ENCODE measurements around the gene ITGA3. TPM values are rescaled to one million over a fixed set of nuclear protein-coding genes. Genes with fewer than 3 reads are reported as not detected.

ITGA3 gene
- total and polyA plus RNA-seq, 2 of the 13 experiments (the other 11 are each of a cell fraction or from before 2014, with no cell fraction given), result 0.48 to 0.69 TPM

GRCh38 chr17:50094243-50094752 is 38.4 kb downstream of the ITGA3 start (continued):
- TF ChIP-seq ZNF280D (CRISPR knock-in tag; IDR thresholded peaks at IDR 0.05) (no peak), ZNF142 (CRISPR knock-in tag; IDR thresholded peaks at IDR 0.05) (no peak), ZNF160 (CRISPR knock-in tag; IDR thresholded peaks at IDR 0.05) (no peak), ZFP37 (CRISPR knock-in tag; IDR thresholded peaks at IDR 0.05; ENCODE audit: borderline replicate concordance) (no peak; the same call in 1 of the 2 replicates), ZNF343 (CRISPR knock-in tag; IDR thresholded peaks at IDR 0.05) (no peak), MAZ (IDR thresholded peaks at IDR 0.05; ENCODE audit: borderline replicate concordance, low read depth, low read length) (no peak), MAZ (CRISPR knock-in tag; IDR thresholded peaks at IDR 0.05; ENCODE audit: low read depth) (no peak), STAG1 (CRISPR knock-in tag; IDR thresholded peaks at IDR 0.05) (peak; percentile 72), POGZ (CRISPR knock-in tag; IDR thresholded peaks at IDR 0.05) (no peak), CSRNP1 (CRISPR knock-in tag; IDR thresholded peaks at IDR 0.05) (no peak), CCDC6 (CRISPR knock-in tag; IDR thresholded peaks at IDR 0.05) (peak; percentile 40; the same call in 1 of the 2 replicates), ERF (CRISPR knock-in tag; IDR thresholded peaks at IDR 0.05) (no peak), XBP1 (CRISPR knock-in tag; IDR thresholded peaks at IDR 0.05) (no peak), SP5 (CRISPR knock-in tag; IDR thresholded peaks at IDR 0.05; ENCODE audit: borderline replicate concordance, low read depth) (no peak), KAT2B (IDR thresholded peaks at IDR 0.05; ENCODE audit: borderline replicate concordance, low read depth, low read length) (no peak), DZIP1 (CRISPR knock-in tag; IDR thresholded peaks at IDR 0.05) (no peak), ZNF569 (CRISPR knock-in tag; IDR thresholded peaks at IDR 0.05; ENCODE audit: borderline replicate concordance) (no peak)
